Type B pancreatic cell (in vitro differentiated cells): ENCODE measurements around the gene TMEM200B. TPM values are rescaled to one million over a fixed set of nuclear protein-coding genes. Genes with fewer than 3 reads are reported as not detected.

Source experiments
- DNase-seq: peaks from one replicate; pipeline ENCODE4 v3.0.0; 2021; ENCODE audit warnings: mixed read lengths; ENCODE audit not compliant: unreplicated experiment; ENCODE audit errors: extremely low spot score
- H3K27ac Mint-ChIP-seq: 2 replicates; pipeline ENCODE4 v1.8.0; 2021; ENCODE audit warnings: mild to moderate bottlenecking, mixed read lengths
- H3K27me3 Mint-ChIP-seq: 2 replicates; pipeline ENCODE4 v1.8.0; 2021; ENCODE audit warnings: mixed read lengths
- H3K36me3 Mint-ChIP-seq: 2 replicates; pipeline ENCODE4 v1.8.0; 2021; ENCODE audit warnings: mixed read lengths
- H3K4me1 Mint-ChIP-seq: one replicate; pipeline ENCODE4 v1.8.0; 2021; ENCODE audit warnings: mixed read lengths; ENCODE audit not compliant: unreplicated experiment
- H3K4me3 Mint-ChIP-seq: 2 replicates; pipeline ENCODE4 v1.8.0; 2021; ENCODE audit warnings: mild to moderate bottlenecking, mixed read lengths
- H3K9me3 Mint-ChIP-seq: 2 replicates; pipeline ENCODE4 v1.8.0; 2021; ENCODE audit warnings: mixed read lengths
- CTCF ChIP-seq: fragments of 200-600 bp; sonication (generic); conservative IDR thresholded peaks from 2 replicates; pipeline ENCODE4 v1.5.0; 2021; ENCODE audit warnings: antibody characterized with exemption, mild to moderate bottlenecking
- total RNA-seq: library from RNA; stranded (reverse); gene quantifications from 2 replicates; pipeline ENCODE4 v1.2.1, GENCODE V29; 2021; ENCODE audit warnings: low replicate concordance

Gene TMEM200B
- total RNA-seq, 1 donor from 2014 or later: 8.3 TPM

DNA sequence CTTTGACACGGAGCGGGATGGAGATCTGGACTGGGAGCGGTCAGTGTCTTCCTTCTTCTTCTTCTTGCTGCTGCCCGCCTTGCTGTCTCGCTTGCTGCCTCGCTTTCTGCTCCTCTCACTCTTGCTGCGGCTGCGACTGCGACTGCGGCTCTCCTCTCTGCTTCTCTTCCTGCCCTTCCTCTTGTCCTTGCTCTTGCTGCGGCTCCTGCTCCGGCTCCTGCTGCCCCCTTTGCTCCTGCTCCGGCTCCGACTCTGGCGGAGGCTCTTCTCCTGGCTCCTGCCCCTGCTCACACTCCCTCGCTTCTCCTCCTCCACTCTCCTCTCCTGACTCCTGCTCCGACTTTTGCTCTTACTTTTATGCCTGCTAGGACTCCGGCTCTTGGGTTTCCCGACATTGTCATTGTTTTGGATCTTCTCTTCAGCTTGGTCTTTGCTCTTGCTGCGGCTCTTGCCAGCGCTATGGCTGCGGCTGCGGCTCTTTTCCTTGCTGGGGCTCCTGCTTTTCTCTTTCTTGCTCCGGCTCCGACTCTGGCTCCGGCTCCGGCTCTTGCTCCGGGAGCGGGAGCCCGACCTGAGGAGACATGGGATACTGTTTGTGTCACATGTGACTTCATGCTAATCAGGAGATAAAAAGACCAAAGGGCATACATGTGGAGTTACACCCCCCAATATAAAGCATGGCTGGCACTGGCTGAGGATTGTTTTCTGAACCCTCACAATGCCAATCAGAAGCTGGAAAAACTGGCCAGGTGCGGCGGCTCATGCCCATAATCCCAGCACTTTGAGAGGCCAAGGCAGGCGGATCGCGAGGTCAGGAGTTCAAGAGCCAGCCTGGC is 25.2 kb upstream of the TMEM200B start:
- no peak for TF ChIP-seq CTCF
- Mint-ChIP-seq H3K4me3 (no peak overlapping the region), H3K36me3 (peaks cover 66% of the 10 kb centered on the region), H3K4me1 (peaks cover 6% of the 10 kb centered on the region), H3K9me3 (no peaks in the 10 kb centered on the region), H3K27me3 (no peaks in the 10 kb centered on the region), H3K27ac (no peak overlapping the region)
- DNase-seq: no peak

- Mint-ChIP-seq H3K36me3 (peaks cover 54% of the 10 kb centered on the region), H3K27me3 (no peaks in the 10 kb centered on the region), H3K4me3 (peak overlapping the region; percentile 7), H3K9me3 (no peaks in the 10 kb centered on the region), H3K4me1 (peaks cover 6% of the 10 kb centered on the region), H3K27ac (peak overlapping the region; percentile 81)
- no peak for DNase-seq
- TF ChIP-seq CTCF: no peak
Observed at GRCh38 chr1:29145739-29146437, 22.2 kb upstream of the TMEM200B start.

DNA sequence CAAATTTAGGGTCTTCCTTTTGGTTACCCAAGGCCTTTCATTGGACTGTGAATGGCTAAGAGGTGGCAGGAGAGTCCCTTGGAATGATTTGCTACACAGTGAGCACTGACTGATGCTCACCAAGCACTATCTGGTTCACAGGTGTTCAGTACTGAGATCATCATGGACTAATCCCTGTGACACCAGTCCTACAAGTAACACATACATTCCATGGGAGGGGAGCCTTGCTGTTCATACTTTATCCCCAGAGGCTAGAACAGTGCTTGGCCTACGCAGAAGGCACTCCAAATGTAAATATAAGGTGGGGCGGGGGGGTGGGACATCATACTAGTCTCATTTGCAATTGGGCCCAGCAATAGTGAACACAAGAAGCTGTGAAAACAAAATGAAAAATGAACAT is 20.5 kb upstream of the TMEM200B start:
- Mint-ChIP-seq H3K4me3 (no peak overlapping the region), H3K27ac (peak overlapping the region; percentile 88), H3K27me3 (no peaks in the 10 kb centered on the region), H3K36me3 (peaks cover 43% of the 10 kb centered on the region), H3K4me1 (peaks cover 6% of the 10 kb centered on the region), H3K9me3 (no peaks in the 10 kb centered on the region)
- no peak for DNase-seq
- no peak for TF ChIP-seq CTCF

DNA sequence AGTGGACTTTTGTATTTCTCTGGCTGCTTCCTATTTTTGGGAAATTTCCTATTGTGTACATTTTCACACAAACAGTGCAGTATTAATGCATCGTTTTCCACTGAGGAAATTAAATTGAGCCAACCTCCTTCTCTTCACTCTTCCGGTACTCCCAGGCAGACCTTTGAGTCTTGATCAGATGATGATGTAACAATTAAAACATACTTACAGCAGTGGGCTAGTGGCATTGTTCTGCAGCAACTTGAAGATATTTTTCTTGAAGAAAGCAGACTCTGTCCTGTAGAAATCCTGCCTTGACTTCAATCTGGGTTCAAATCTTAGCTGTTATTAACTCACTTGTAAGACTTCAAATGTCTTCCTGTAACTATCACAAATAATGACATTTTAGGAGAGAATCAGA is 19.0 kb upstream of the TMEM200B start:
- H3K9me3 Mint-ChIP-seq: no peaks in the 10 kb centered on the region
- H3K27me3 Mint-ChIP-seq: no peaks in the 10 kb centered on the region
- no peak overlapping the region for H3K27ac Mint-ChIP-seq
- no peak overlapping the region for H3K4me3 Mint-ChIP-seq
- H3K4me1 Mint-ChIP-seq: peaks cover 6% of the 10 kb centered on the region
- TF ChIP-seq CTCF: no peak
- no peak for DNase-seq
- peaks cover 28% of the 10 kb centered on the region for H3K36me3 Mint-ChIP-seq

DNA sequence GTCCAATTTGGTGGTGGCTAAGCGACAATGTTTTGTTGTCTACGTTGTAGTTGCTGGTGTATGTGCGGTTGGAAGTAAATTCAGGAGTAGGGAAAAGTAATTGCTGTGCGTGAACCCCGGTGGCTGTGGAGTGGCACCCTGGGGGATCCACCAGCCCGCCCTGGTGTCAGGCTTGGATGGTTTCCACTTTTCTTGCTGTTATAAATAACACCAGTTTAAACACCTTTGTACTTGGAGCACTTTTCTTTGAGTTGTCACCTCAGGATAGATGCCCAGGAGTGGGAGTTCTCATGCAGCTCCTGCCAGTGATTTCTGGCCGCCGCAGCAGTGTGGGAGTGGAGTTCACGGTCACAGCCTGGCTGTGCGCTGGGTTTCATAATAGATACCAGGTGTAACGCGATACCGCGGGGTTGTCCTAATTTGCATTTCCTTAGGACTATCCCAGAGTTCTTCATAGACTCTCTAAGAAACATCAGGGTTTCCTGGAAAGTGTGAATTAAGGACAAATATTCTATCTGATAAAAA is 12.8 kb upstream of the TMEM200B start:
- no peak for TF ChIP-seq CTCF
- H3K27me3 Mint-ChIP-seq: no peaks in the 10 kb centered on the region
- no peaks in the 10 kb centered on the region for H3K9me3 Mint-ChIP-seq
- DNase-seq: no peak
- H3K36me3 Mint-ChIP-seq: no peaks in the 10 kb centered on the region
- H3K4me1 Mint-ChIP-seq: peaks cover 5% of the 10 kb centered on the region
- H3K4me3 Mint-ChIP-seq: no peak overlapping the region
- no peak overlapping the region for H3K27ac Mint-ChIP-seq
